ENCODE measurements around the gene PTPRD. TPM values are rescaled to one million over a fixed set of nuclear protein-coding genes. Genes with fewer than 3 reads are reported as not detected.

Gene PTPRD
- polyA plus RNA-seq, 1 experiment = 0.39 TPM

DNA sequence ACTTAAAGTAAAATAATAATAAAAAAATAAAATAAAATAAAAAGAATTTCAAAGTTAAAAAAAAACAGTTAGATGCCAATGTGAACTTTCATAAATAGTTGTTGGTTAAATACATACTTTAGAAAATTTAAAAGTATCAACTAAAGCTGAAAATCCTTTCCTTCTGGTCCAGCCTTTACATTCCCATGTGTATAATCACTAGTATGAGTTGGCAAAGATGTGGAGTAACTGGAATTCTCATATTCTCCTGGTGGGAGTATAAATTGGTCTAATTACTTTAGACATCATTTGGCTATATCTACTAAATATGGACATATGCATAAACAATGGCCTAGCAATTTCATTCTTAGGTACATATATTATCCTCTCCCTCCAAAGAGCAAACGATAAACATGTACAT, 619.9 kb downstream of the PTPRD start:
- no peak for DNase-seq (ENCODE audit: low read depth)
- POLR2A ChIA-PET = no interaction called here
- Histone ChIP-seq H3K27me3 (ENCODE audit: control insufficient read depth, insufficient read depth, low read length) (no peaks in the 10 kb centered on the region), H3K4me3 (ENCODE audit: low read depth, low read length) (no peak overlapping the region), H3K36me3 (ENCODE audit: control insufficient read depth, insufficient read depth, low read length) (no peaks in the 10 kb centered on the region)
- TF ChIP-seq, protein P1, sequence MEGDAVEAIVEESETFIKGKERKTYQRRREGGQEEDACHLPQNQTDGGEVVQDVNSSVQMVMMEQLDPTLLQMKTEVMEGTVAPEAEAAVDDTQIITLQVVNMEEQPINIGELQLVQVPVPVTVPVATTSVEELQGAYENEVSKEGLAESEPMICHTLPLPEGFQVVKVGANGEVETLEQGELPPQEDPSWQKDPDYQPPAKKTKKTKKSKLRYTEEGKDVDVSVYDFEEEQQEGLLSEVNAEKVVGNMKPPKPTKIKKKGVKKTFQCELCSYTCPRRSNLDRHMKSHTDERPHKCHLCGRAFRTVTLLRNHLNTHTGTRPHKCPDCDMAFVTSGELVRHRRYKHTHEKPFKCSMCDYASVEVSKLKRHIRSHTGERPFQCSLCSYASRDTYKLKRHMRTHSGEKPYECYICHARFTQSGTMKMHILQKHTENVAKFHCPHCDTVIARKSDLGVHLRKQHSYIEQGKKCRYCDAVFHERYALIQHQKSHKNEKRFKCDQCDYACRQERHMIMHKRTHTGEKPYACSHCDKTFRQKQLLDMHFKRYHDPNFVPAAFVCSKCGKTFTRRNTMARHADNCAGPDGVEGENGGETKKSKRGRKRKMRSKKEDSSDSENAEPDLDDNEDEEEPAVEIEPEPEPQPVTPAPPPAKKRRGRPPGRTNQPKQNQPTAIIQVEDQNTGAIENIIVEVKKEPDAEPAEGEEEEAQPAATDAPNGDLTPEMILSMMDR (IDR thresholded peaks at IDR 0.05; ENCODE audit: insufficient read depth, low read depth, low read length) = no peak
- CTCF ChIA-PET = interaction anchor here (0.7 kb wide), 1 partner anchor 16 kb away, joined by 3 read pairs; no protein-coding TSS in a partner anchor

- CTCF ChIA-PET = no interaction called here
- no peak for DNase-seq (ENCODE audit: low read depth)
- Histone ChIP-seq H3K27me3 (ENCODE audit: control insufficient read depth, insufficient read depth, low read length) (no peaks in the 10 kb centered on the region), H3K4me3 (ENCODE audit: low read depth, low read length) (no peak overlapping the region), H3K36me3 (ENCODE audit: control insufficient read depth, insufficient read depth, low read length) (no peaks in the 10 kb centered on the region)
- TF ChIP-seq, protein P1 (IDR thresholded peaks at IDR 0.05; ENCODE audit: insufficient read depth, low read depth, low read length) = no peak
- POLR2A ChIA-PET = no interaction called here
Measured at GRCh38 chr9:9973062-9973461, 639.7 kb downstream of the PTPRD start.

- no peaks in the 10 kb centered on the region for H3K36me3 ChIP-seq (ENCODE audit: control insufficient read depth, insufficient read depth, low read length)
- H3K27me3 ChIP-seq (ENCODE audit: control insufficient read depth, insufficient read depth, low read length) = no peaks in the 10 kb centered on the region
- ChIA-PET CTCF (no interaction called here), POLR2A (no interaction called here)
- no peak for DNase-seq (ENCODE audit: low read depth)
- H3K4me3 ChIP-seq (ENCODE audit: low read depth, low read length) = no peak overlapping the region
- TF ChIP-seq, protein P1 (IDR thresholded peaks at IDR 0.05; ENCODE audit: insufficient read depth, low read depth, low read length) = no peak
Measured at GRCh38 chr9:9970514-9970913, 642.3 kb downstream of the PTPRD start.

GRCh38 chr9:9963841-9964240, 649.0 kb downstream of the PTPRD start:
- TF ChIP-seq, protein P1 (IDR thresholded peaks at IDR 0.05; ENCODE audit: insufficient read depth, low read depth, low read length) = no peak
- H3K27me3 ChIP-seq (ENCODE audit: control insufficient read depth, insufficient read depth, low read length) = no peaks in the 10 kb centered on the region
- H3K36me3 ChIP-seq (ENCODE audit: control insufficient read depth, insufficient read depth, low read length) = no peaks in the 10 kb centered on the region
- no peak overlapping the region for H3K4me3 ChIP-seq (ENCODE audit: low read depth, low read length)
- CTCF ChIA-PET = no interaction called here
- POLR2A ChIA-PET = no interaction called here
- no peak for DNase-seq (ENCODE audit: low read depth)

GRCh38 chr9:9961934-9962333, 650.9 kb downstream of the PTPRD start:
- H3K36me3 ChIP-seq (ENCODE audit: control insufficient read depth, insufficient read depth, low read length) = no peaks in the 10 kb centered on the region
- TF ChIP-seq, protein P1 (IDR thresholded peaks at IDR 0.05; ENCODE audit: insufficient read depth, low read depth, low read length) = no peak
- POLR2A ChIA-PET = no interaction called here
- no peak for DNase-seq (ENCODE audit: low read depth)
- CTCF ChIA-PET = no interaction called here
- H3K27me3 ChIP-seq (ENCODE audit: control insufficient read depth, insufficient read depth, low read length) = no peaks in the 10 kb centered on the region
- H3K4me3 ChIP-seq (ENCODE audit: low read depth, low read length) = no peak overlapping the region
